ENCODE data around the gene TOM1L2.

TOM1L2 gene

GRCh38 chr17:17820463-17821158 lies 151.6 kb downstream of the TOM1L2 start:
- DNase-seq (ENCODE audit: low spot score) (no peak), FAIRE-seq (no peak)

GRCh38 chr17:17820046-17820445 lies 152.2 kb downstream of the TOM1L2 start:
- no peak for FAIRE-seq
- no peak for DNase-seq (ENCODE audit: low spot score)

GRCh38 chr17:17819561-17819995 lies 152.6 kb downstream of the TOM1L2 start:
- FAIRE-seq (peak; percentile 71), DNase-seq (ENCODE audit: low spot score) (peak; percentile 80)

- no peak for DNase-seq (ENCODE audit: low spot score)
- no peak for FAIRE-seq
Measured at GRCh38 chr17:17819111-17819510, 153.1 kb downstream of the TOM1L2 start.

GRCh38 chr17:17818088-17818526 lies 154.1 kb downstream of the TOM1L2 start:
- FAIRE-seq (no peak), DNase-seq (ENCODE audit: low spot score) (no peak)

- no peak for DNase-seq (ENCODE audit: low spot score)
- no peak for FAIRE-seq
Measured at GRCh38 chr17:17817552-17817947, 154.7 kb downstream of the TOM1L2 start.

- FAIRE-seq, result no peak
- no peak for DNase-seq (ENCODE audit: low spot score)
Measured at GRCh38 chr17:17816831-17817551, 155.2 kb downstream of the TOM1L2 start.

GRCh38 chr17:17816240-17816814 lies 155.9 kb downstream of the TOM1L2 start:
- DNase-seq (ENCODE audit: low spot score) (no peak), FAIRE-seq (no peak)

GRCh38 chr17:17815436-17816200 lies 156.6 kb downstream of the TOM1L2 start:
- no peak for FAIRE-seq
- no peak for DNase-seq (ENCODE audit: low spot score)

- no peak for DNase-seq (ENCODE audit: low spot score)
- no peak for FAIRE-seq
Measured at GRCh38 chr17:17815062-17815406, 157.2 kb downstream of the TOM1L2 start.

- no peak for FAIRE-seq
- no peak for DNase-seq (ENCODE audit: low spot score)
Measured at GRCh38 chr17:17814162-17815061, 157.8 kb downstream of the TOM1L2 start.

GRCh38 chr17:17813725-17814095 lies 158.5 kb downstream of the TOM1L2 start:
- FAIRE-seq, result no peak

GRCh38 chr17:17813055-17813724 lies 159.0 kb downstream of the TOM1L2 start:
- DNase-seq (ENCODE audit: low spot score) (no peak), FAIRE-seq (no peak)

More at GRCh38 chr17:17813725-17814095, 158.5 kb downstream of the TOM1L2 start:
- no peak for DNase-seq (ENCODE audit: low spot score)

- no peak for DNase-seq (ENCODE audit: low spot score)
Measured at GRCh38 chr17:17812211-17813054, 159.8 kb downstream of the TOM1L2 start.

GRCh38 chr17:17811381-17812210 lies 160.6 kb downstream of the TOM1L2 start:
- FAIRE-seq (no peak), DNase-seq (ENCODE audit: low spot score) (no peak)

More at GRCh38 chr17:17812211-17813054, 159.8 kb downstream of the TOM1L2 start:
- FAIRE-seq, result no peak

- DNase-seq (ENCODE audit: low spot score), result no peak
- no peak for FAIRE-seq
Measured at GRCh38 chr17:17810895-17811248, 161.3 kb downstream of the TOM1L2 start.

- DNase-seq (ENCODE audit: low spot score) (no peak), FAIRE-seq (no peak)
Measured at GRCh38 chr17:17810084-17810894, 161.9 kb downstream of the TOM1L2 start.

Data from RCC 7860 (cell line).